H9 (cell line): ENCODE measurements around the gene KLHDC9. TPM values are rescaled to one million over a fixed set of nuclear protein-coding genes. Genes with fewer than 3 reads are reported as not detected.

Experiments used
- DNase-seq: peaks from one replicate; pipeline ENCODE4 v3.0.0-alpha.2; 2017
- H2AFZ ChIP-seq: one replicate; pipeline ENCODE4 v1.6.1; 2013; ENCODE audit warnings: mild to moderate bottlenecking, low read length, control low read depth, moderate library complexity
- H2AK5ac ChIP-seq: 2 replicates; pipeline ENCODE4 v1.6.1; 2013; ENCODE audit warnings: low read length, control low read depth, mixed read lengths; ENCODE audit not compliant: insufficient read length
- H2BK120ac ChIP-seq: one replicate; pipeline ENCODE4 v1.6.1; 2013; ENCODE audit warnings: low read depth, mild to moderate bottlenecking, low read length, control low read depth, inconsistent platforms; ENCODE audit not compliant: poor library complexity, severe bottlenecking
- H2BK12ac ChIP-seq: 2 replicates; pipeline ENCODE4 v1.6.1; 2013; ENCODE audit warnings: low read length, control low read depth, mixed read lengths, low read depth; ENCODE audit not compliant: insufficient read length
- H2BK15ac ChIP-seq: 2 replicates; pipeline ENCODE4 v1.6.1; 2013; ENCODE audit warnings: low read depth, low read length, control low read depth
- H2BK20ac ChIP-seq: one replicate; pipeline ENCODE4 v1.6.1; 2013; ENCODE audit warnings: low read depth, mild to moderate bottlenecking, low read length, control low read depth, inconsistent platforms; ENCODE audit not compliant: poor library complexity, severe bottlenecking
- H2BK5ac ChIP-seq: 2 replicates; pipeline ENCODE4 v1.6.1; 2013; ENCODE audit warnings: low read length, control low read depth, mixed read lengths; ENCODE audit not compliant: insufficient read length
- H3K14ac ChIP-seq: 2 replicates; pipeline ENCODE4 v1.6.1; 2013; ENCODE audit warnings: low read length, control low read depth; ENCODE audit not compliant: insufficient read depth
- H3K18ac ChIP-seq: 2 replicates; pipeline ENCODE4 v1.6.1; 2013; ENCODE audit warnings: low read depth, mild to moderate bottlenecking, mixed read lengths, low read length, control low read depth; ENCODE audit not compliant: insufficient read length
- H3K23ac ChIP-seq: 2 replicates; pipeline ENCODE4 v1.6.1; 2013; ENCODE audit warnings: low read length, control low read depth, mixed read lengths, low read depth; ENCODE audit not compliant: insufficient read length
- H3K23me2 ChIP-seq: 2 replicates; pipeline ENCODE4 v1.6.1; 2013; ENCODE audit warnings: low read depth, mild to moderate bottlenecking, mixed read lengths, low read length, control low read depth; ENCODE audit not compliant: insufficient read length, poor library complexity, severe bottlenecking
- H3K27ac ChIP-seq: 2 replicates; pipeline ENCODE4 v1.5.1; 2013; ENCODE audit warnings: low read length, control low read depth, mixed read lengths, low read depth; ENCODE audit not compliant: insufficient read length
- H3K27me3 ChIP-seq: 2 replicates; pipeline ENCODE4 v1.6.1; 2013; ENCODE audit warnings: low read length, control low read depth, inconsistent platforms; ENCODE audit not compliant: insufficient read depth
- H3K4ac ChIP-seq: 2 replicates; pipeline ENCODE4 v1.6.1; 2013; ENCODE audit warnings: low read depth, mild to moderate bottlenecking, control low read depth, inconsistent platforms, low read length, moderate library complexity
- H3K4me1 ChIP-seq: 2 replicates; pipeline ENCODE4 v1.6.1; 2013; ENCODE audit warnings: low read length, control low read depth, inconsistent platforms; ENCODE audit not compliant: insufficient read depth
- H3K4me2 ChIP-seq: 2 replicates; pipeline ENCODE4 v1.6.1; 2013; ENCODE audit warnings: low read length, control low read depth, mixed read lengths; ENCODE audit not compliant: insufficient read length, insufficient read depth
- H3K56ac ChIP-seq: 2 replicates; pipeline ENCODE4 v1.6.1; 2013; ENCODE audit warnings: low read depth, mild to moderate bottlenecking, mixed read lengths, low read length, control low read depth; ENCODE audit not compliant: insufficient read length
- H3K79me1 ChIP-seq: 2 replicates; pipeline ENCODE4 v1.6.1; 2013; ENCODE audit warnings: low read depth, mild to moderate bottlenecking, moderate library complexity, low read length, control low read depth, inconsistent platforms; ENCODE audit not compliant: insufficient read depth, poor library complexity, severe bottlenecking
- H3K79me2 ChIP-seq: 2 replicates; pipeline ENCODE4 v1.6.1; 2013; ENCODE audit warnings: low read length, control low read depth, inconsistent platforms; ENCODE audit not compliant: insufficient read depth
- H3K9ac ChIP-seq: 2 replicates; pipeline ENCODE4 v1.6.1; 2013; ENCODE audit warnings: low read length, control low read depth, mixed read lengths; ENCODE audit not compliant: insufficient read length; ENCODE audit errors: extremely low read depth
- H3K9me3 ChIP-seq: one replicate; pipeline ENCODE4 v1.6.1; 2013; ENCODE audit warnings: low read depth, low read length, inconsistent platforms; ENCODE audit not compliant: control insufficient read depth
- H3T11ph ChIP-seq: one replicate; pipeline ENCODE4 v1.6.1; 2013; ENCODE audit warnings: mild to moderate bottlenecking, low read length, control low read depth, inconsistent platforms
- H4K20me1 ChIP-seq: one replicate; pipeline ENCODE4 v1.6.1; 2013; ENCODE audit not compliant: control insufficient read depth, insufficient read length, insufficient read depth
- H4K5ac ChIP-seq: 2 replicates; pipeline ENCODE4 v1.6.1; 2013; ENCODE audit warnings: low read depth, mild to moderate bottlenecking, mixed read lengths, low read length, control low read depth; ENCODE audit not compliant: insufficient read length
- H4K8ac ChIP-seq: replicated peaks from 2 replicates; pipeline ENCODE4 v1.6.1; 2013; ENCODE audit warnings: low read length, control low read depth, mixed read lengths, low read depth; ENCODE audit not compliant: insufficient read length
- H4K91ac ChIP-seq: 2 replicates; pipeline ENCODE4 v1.6.1; 2013; ENCODE audit warnings: low read depth, mild to moderate bottlenecking, moderate library complexity, mixed read lengths, low read length, control low read depth; ENCODE audit not compliant: insufficient read length
- H3K27ac Mint-ChIP-seq, 3 experiments: 2 replicates in 2 of 3; 3 replicates in 1 of 3; pipeline ENCODE4 v1.8.0; 2020 to 2021; ENCODE audit warnings: mixed read lengths in 3 of 3, mild to moderate bottlenecking in 1 of 3, moderate library complexity in 1 of 3
- H3K27me3 Mint-ChIP-seq: 2 replicates; pipeline ENCODE4 v1.8.0; 2021; ENCODE audit warnings: low read depth, mild to moderate bottlenecking, moderate library complexity, mixed read lengths
- H3K36me3 Mint-ChIP-seq, 3 experiments: 2 replicates in 2 of 3; 3 replicates in 1 of 3; pipeline ENCODE4 v1.8.0; 2020 to 2021; ENCODE audit warnings: low read depth in 3 of 3, mixed read lengths in 3 of 3; ENCODE audit not compliant: insufficient read depth in 1 of 3
- H3K4me1 Mint-ChIP-seq, 2 experiments: 2 replicates each; pipeline ENCODE4 v1.8.0; 2020; ENCODE audit warnings: mixed read lengths in 2 of 2
- H3K4me3 Mint-ChIP-seq, 2 experiments: 2 replicates in 1 of 2; 3 replicates in 1 of 2; pipeline ENCODE4 v1.8.0; 2020 to 2021; ENCODE audit warnings: mild to moderate bottlenecking in 2 of 2, mixed read lengths in 2 of 2, moderate library complexity in 1 of 2
- H3K9me3 Mint-ChIP-seq, 2 experiments: 2 replicates in 1 of 2; 3 replicates in 1 of 2; pipeline ENCODE4 v1.8.0; 2020; ENCODE audit warnings: mild to moderate bottlenecking in 2 of 2, mixed read lengths in 2 of 2, moderate library complexity in 1 of 2
- CTCF ChIP-seq: fragments of 200-600 bp; sonication (generic); conservative IDR thresholded peaks from 3 replicates; pipeline ENCODE4 v1.8.0; 2021; ENCODE audit warnings: antibody characterized with exemption, mild to moderate bottlenecking
- WGBS: extraction: QIAGEN DNeasy Blood & Tissue Kit; methylation state at CpG from one replicate; pipeline ENCODE4 v1.1.7; 2013; ENCODE audit warnings: missing lambda C conversion rate, low lambda C conversion rate, mixed read lengths; ENCODE audit not compliant: insufficient read length; ENCODE audit errors: extremely low coverage; 5-methylcytosine and 5-hydroxymethylcytosine counted together
- total RNA-seq: library from RNA; stranded (reverse); gene quantifications from 2 replicates; pipeline ENCODE4 v1.2.1, GENCODE V29; 2021

KLHDC9 gene
- total RNA-seq, 1 experiment from 2014 or later = 6.6 TPM

- Histone ChIP-seq H2BK20ac (no peak overlapping the region), H3K79me1 (no peaks in the 10 kb centered on the region), H3K27ac (no peak overlapping the region), H3K56ac (no peak overlapping the region), H3K14ac (no peak overlapping the region; the same call in 1 of the 2 replicates), H3K9ac (no peak overlapping the region), H3K27me3 (no peaks in the 10 kb centered on the region; the same call in 1 of the 2 replicates), H3K4me2 (no peak overlapping the region), H2BK5ac (no peak overlapping the region), H3K23me2 (peaks cover 8% of the 10 kb centered on the region), H3K4me1 (no peaks in the 10 kb centered on the region), H2BK12ac (no peak overlapping the region), H2BK15ac (no peak overlapping the region), H2AFZ (no peak overlapping the region), H3K4ac (no peak overlapping the region), H2BK120ac (no peak overlapping the region), H3K18ac (no peak overlapping the region), H3K23ac (no peak overlapping the region), H4K5ac (no peak overlapping the region), H2AK5ac (no peak overlapping the region), H3T11ph (no peak overlapping the region), H4K8ac (no peak overlapping the region), H4K91ac (no peak overlapping the region), H4K20me1 (no peaks in the 10 kb centered on the region), H3K9me3 (no peaks in the 10 kb centered on the region), H3K79me2 (peaks cover 2% of the 10 kb centered on the region; the same call in 1 of the 2 replicates)
- TF ChIP-seq CTCF = no peak
- H3K27ac Mint-ChIP-seq = no peak overlapping the region
- no CpG with 5 or more reads among the region's 5 CpGs for WGBS
- H3K9me3 Mint-ChIP-seq = peaks cover 12% of the 10 kb centered on the region in 2 experiments
- no peak overlapping the region for H3K4me3 Mint-ChIP-seq
- H3K36me3 Mint-ChIP-seq = peaks cover 4 to 15% (median 11%) of the 10 kb centered on the region in 3 experiments; a peak in 6 of 7 replicates
- peaks cover 13 to 15% of the 10 kb centered on the region in 2 experiments for H3K4me1 Mint-ChIP-seq
- no peak for DNase-seq
- H3K27me3 Mint-ChIP-seq = peaks cover 45% of the 10 kb centered on the region
These were observed 49.0 kb upstream of the KLHDC9 start for GRCh38 chr1:161048949-161049722.
